Measurements from ENCODE around the gene ALG2.

ALG2 gene

DNA sequence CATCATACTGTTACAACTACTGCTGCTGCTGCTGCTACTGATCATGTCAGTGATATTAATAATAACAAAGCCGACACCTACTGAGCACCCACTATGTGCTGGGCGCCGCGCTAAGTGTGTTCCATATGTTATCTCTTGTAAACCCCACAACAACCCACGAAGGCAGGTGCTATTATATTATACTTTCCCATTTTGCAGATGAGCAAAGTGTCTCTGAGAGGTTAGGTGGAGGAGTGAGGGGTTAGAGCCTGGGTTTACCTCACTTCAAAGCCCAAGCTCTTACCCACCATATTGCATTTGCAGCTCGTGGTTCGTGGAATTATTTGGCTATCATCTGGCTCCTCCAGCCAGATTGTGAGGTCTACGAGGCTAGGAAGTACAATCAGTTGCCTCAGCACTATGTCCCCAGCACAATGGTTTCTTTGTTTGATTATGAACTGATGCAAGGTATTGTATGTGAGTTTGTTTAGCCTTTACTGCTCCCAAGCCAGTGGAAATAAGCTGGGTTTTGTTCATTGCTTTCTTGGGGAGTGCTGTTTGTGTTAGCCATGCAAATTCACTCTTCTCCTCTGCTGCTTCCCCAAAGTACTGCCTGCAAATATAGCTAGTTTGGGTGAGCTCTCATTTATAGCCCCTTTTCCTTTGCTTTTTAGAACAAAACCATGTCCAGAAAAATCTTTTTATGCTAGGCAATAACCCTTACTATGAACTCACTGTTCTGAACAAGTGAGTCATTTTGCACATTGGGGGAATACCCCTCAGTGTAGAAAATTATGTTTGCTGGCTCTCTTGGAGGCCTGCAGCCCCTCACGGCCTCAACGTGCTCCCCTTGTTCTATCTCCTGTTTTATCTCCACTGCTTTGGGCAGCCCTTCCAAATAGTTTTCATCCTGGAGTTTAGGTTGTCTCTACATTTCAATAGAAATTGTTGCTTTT, 47.9 kb downstream of the ALG2 start:
- Histone ChIP-seq H3K4me3 (ENCODE audit: low read length) (no peak overlapping the region), H3K27ac (ENCODE audit: low read depth, low read length) (no peak overlapping the region)

GRCh38 chr9:99172124-99173091, 49.3 kb downstream of the ALG2 start:
- Histone ChIP-seq H3K4me3 (ENCODE audit: low read length) (no peak overlapping the region), H4K5ac (ENCODE audit: low read length) (no peak overlapping the region), H3K27ac (ENCODE audit: low read depth, low read length) (no peak overlapping the region), H3K23ac (ENCODE audit: low read length) (no peak overlapping the region), H3K9ac (ENCODE audit: low read length) (no peak overlapping the region), H3K4me1 (ENCODE audit: control insufficient read depth, low read depth, low read length) (peaks cover 7% of the 10 kb centered on the region), H3K4ac (ENCODE audit: low read depth, low read length) (no peak overlapping the region), H3K4me2 (ENCODE audit: low read length) (no peak overlapping the region), H2BK15ac (replicated peaks; ENCODE audit: low read depth) (no peak overlapping the region), H3K36me3 (ENCODE audit: control insufficient read depth, insufficient read depth, low read length) (no peaks in the 10 kb centered on the region), H4K8ac (ENCODE audit: low read depth, low read length) (no peak overlapping the region), H3K18ac (ENCODE audit: low read length) (no peak overlapping the region), H3K79me2 (ENCODE audit: control insufficient read depth, insufficient read depth, low read length) (no peaks in the 10 kb centered on the region), H2AK5ac (ENCODE audit: low read length) (no peak overlapping the region), H3K27me3 (ENCODE audit: insufficient read depth, low read length, poor library complexity) (no peaks in the 10 kb centered on the region), H3K56ac (ENCODE audit: low read length) (no peak overlapping the region), H2BK5ac (ENCODE audit: low read length) (no peak overlapping the region), H3K79me1 (ENCODE audit: low read length) (no peaks in the 10 kb centered on the region), H2BK120ac (ENCODE audit: low read depth, low read length) (no peak overlapping the region)
- DNase-seq, result no peak
- WGBS (ENCODE audit: extremely low coverage, insufficient coverage, low lambda C conversion rate), result no CpG with 5 or more reads among the region's 10 CpGs

More for the DNA sequence above, 47.9 kb downstream of the ALG2 start:
- Histone ChIP-seq H2BK15ac (replicated peaks; ENCODE audit: low read depth) (no peak overlapping the region), H3K79me1 (ENCODE audit: low read length) (no peaks in the 10 kb centered on the region), H3K56ac (ENCODE audit: low read length) (no peak overlapping the region), H4K8ac (ENCODE audit: low read depth, low read length) (no peak overlapping the region), H3K4ac (ENCODE audit: low read depth, low read length) (no peak overlapping the region), H3K23ac (ENCODE audit: low read length) (no peak overlapping the region), H2AK5ac (ENCODE audit: low read length) (no peak overlapping the region), H3K4me1 (ENCODE audit: control insufficient read depth, low read depth, low read length) (peaks cover 7% of the 10 kb centered on the region), H3K27me3 (ENCODE audit: insufficient read depth, low read length, poor library complexity) (no peaks in the 10 kb centered on the region), H3K4me2 (ENCODE audit: low read length) (no peak overlapping the region), H3K36me3 (ENCODE audit: control insufficient read depth, insufficient read depth, low read length) (no peaks in the 10 kb centered on the region), H2BK5ac (ENCODE audit: low read length) (no peak overlapping the region), H4K5ac (ENCODE audit: low read length) (no peak overlapping the region), H3K9ac (ENCODE audit: low read length) (no peak overlapping the region), H3K79me2 (ENCODE audit: control insufficient read depth, insufficient read depth, low read length) (no peaks in the 10 kb centered on the region), H3K18ac (ENCODE audit: low read length) (no peak overlapping the region), H2BK120ac (ENCODE audit: low read depth, low read length) (no peak overlapping the region)
- DNase-seq, result no peak
- no CpG with 5 or more reads among the region's 10 CpGs for WGBS (ENCODE audit: extremely low coverage, insufficient coverage, low lambda C conversion rate)

GRCh38 chr9:99171225-99172123, 50.3 kb downstream of the ALG2 start:
- no peak overlapping the region for H3K9ac ChIP-seq (ENCODE audit: low read length)
- no peak overlapping the region for H3K23ac ChIP-seq (ENCODE audit: low read length)
- H2AK5ac ChIP-seq (ENCODE audit: low read length), result no peak overlapping the region
- no peak overlapping the region for H2BK15ac ChIP-seq (replicated peaks; ENCODE audit: low read depth)
- no peak overlapping the region for H3K4me3 ChIP-seq (ENCODE audit: low read length)
- no peak for DNase-seq
- H3K4ac ChIP-seq (ENCODE audit: low read depth, low read length), result no peak overlapping the region
- H4K5ac ChIP-seq (ENCODE audit: low read length), result no peak overlapping the region
- no peak overlapping the region for H3K27ac ChIP-seq (ENCODE audit: low read depth, low read length)
- H4K8ac ChIP-seq (ENCODE audit: low read depth, low read length), result no peak overlapping the region
- H3K4me1 ChIP-seq (ENCODE audit: control insufficient read depth, low read depth, low read length), result peaks cover 7% of the 10 kb centered on the region
- H3K56ac ChIP-seq (ENCODE audit: low read length), result peak overlapping the region; percentile 7
- H3K27me3 ChIP-seq (ENCODE audit: insufficient read depth, low read length, poor library complexity), result no peaks in the 10 kb centered on the region
- no CpG with 5 or more reads among the region's 15 CpGs for WGBS (ENCODE audit: extremely low coverage, insufficient coverage, low lambda C conversion rate)
- H3K36me3 ChIP-seq (ENCODE audit: control insufficient read depth, insufficient read depth, low read length), result no peaks in the 10 kb centered on the region
- no peak overlapping the region for H2BK120ac ChIP-seq (ENCODE audit: low read depth, low read length)
- no peaks in the 10 kb centered on the region for H3K79me2 ChIP-seq (ENCODE audit: control insufficient read depth, insufficient read depth, low read length)
- H3K79me1 ChIP-seq (ENCODE audit: low read length), result no peaks in the 10 kb centered on the region
- no peak overlapping the region for H3K4me2 ChIP-seq (ENCODE audit: low read length)
- no peak overlapping the region for H3K18ac ChIP-seq (ENCODE audit: low read length)
- no peak overlapping the region for H2BK5ac ChIP-seq (ENCODE audit: low read length)

- no peak overlapping the region for H4K8ac ChIP-seq (ENCODE audit: low read depth, low read length)
- WGBS (ENCODE audit: extremely low coverage, insufficient coverage, low lambda C conversion rate), result no CpG with 5 or more reads among the region's 10 CpGs
- no peak overlapping the region for H2BK15ac ChIP-seq (replicated peaks; ENCODE audit: low read depth)
- no peak overlapping the region for H2BK5ac ChIP-seq (ENCODE audit: low read length)
- H3K23ac ChIP-seq (ENCODE audit: low read length), result no peak overlapping the region
- peak overlapping the region; percentile 39 for H3K27ac ChIP-seq (ENCODE audit: low read depth, low read length)
- no peak overlapping the region for H4K5ac ChIP-seq (ENCODE audit: low read length)
- peak overlapping the region; percentile 47 for H3K56ac ChIP-seq (ENCODE audit: low read length)
- no peak overlapping the region for H3K4me3 ChIP-seq (ENCODE audit: low read length)
- no peak overlapping the region for H2AK5ac ChIP-seq (ENCODE audit: low read length)
- no peaks in the 10 kb centered on the region for H3K27me3 ChIP-seq (ENCODE audit: insufficient read depth, low read length, poor library complexity)
- H3K9ac ChIP-seq (ENCODE audit: low read length), result no peak overlapping the region
- H3K4ac ChIP-seq (ENCODE audit: low read depth, low read length), result no peak overlapping the region
- no peaks in the 10 kb centered on the region for H3K79me2 ChIP-seq (ENCODE audit: control insufficient read depth, insufficient read depth, low read length)
- H3K79me1 ChIP-seq (ENCODE audit: low read length), result no peaks in the 10 kb centered on the region
- peak; percentile 71 for DNase-seq
- H3K4me1 ChIP-seq (ENCODE audit: control insufficient read depth, low read depth, low read length), result peaks cover 7% of the 10 kb centered on the region
- H2BK120ac ChIP-seq (ENCODE audit: low read depth, low read length), result no peak overlapping the region
- H3K4me2 ChIP-seq (ENCODE audit: low read length), result no peak overlapping the region
- H3K36me3 ChIP-seq (ENCODE audit: control insufficient read depth, insufficient read depth, low read length), result no peaks in the 10 kb centered on the region
- no peak overlapping the region for H3K18ac ChIP-seq (ENCODE audit: low read length)
Measured at GRCh38 chr9:99169982-99170761, 51.6 kb downstream of the ALG2 start.

DNA sequence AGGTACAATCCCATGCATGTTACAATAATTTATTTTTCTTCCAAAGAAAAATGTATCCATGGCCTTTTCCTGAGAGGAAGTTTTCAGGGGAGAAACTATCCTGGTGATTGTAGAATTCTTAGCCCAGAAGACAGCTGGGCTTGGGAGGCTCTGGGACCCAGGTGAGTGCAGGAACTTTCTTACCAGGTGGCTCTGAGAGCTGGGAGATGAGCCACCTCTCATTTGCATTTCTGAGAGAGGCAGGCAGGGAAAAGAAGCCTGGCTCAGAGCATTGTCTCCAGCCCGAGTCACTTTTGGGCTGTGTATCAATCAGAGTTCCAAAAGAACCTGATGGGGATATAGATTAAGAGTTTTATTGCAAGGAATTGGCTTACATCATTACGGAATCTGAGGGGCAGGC, 52.7 kb downstream of the ALG2 start:
- Histone ChIP-seq H3K56ac (ENCODE audit: low read length) (peak overlapping the region; percentile 34), H2AK5ac (ENCODE audit: low read length) (no peak overlapping the region), H3K9ac (ENCODE audit: low read length) (no peak overlapping the region), H3K79me1 (ENCODE audit: low read length) (no peaks in the 10 kb centered on the region), H3K27me3 (ENCODE audit: insufficient read depth, low read length, poor library complexity) (no peaks in the 10 kb centered on the region), H3K18ac (ENCODE audit: low read length) (no peak overlapping the region), H3K4ac (ENCODE audit: low read depth, low read length) (no peak overlapping the region), H3K79me2 (ENCODE audit: control insufficient read depth, insufficient read depth, low read length) (no peaks in the 10 kb centered on the region), H4K8ac (ENCODE audit: low read depth, low read length) (no peak overlapping the region), H2BK15ac (replicated peaks; ENCODE audit: low read depth) (no peak overlapping the region), H3K4me1 (ENCODE audit: control insufficient read depth, low read depth, low read length) (peaks cover 7% of the 10 kb centered on the region), H3K27ac (ENCODE audit: low read depth, low read length) (no peak overlapping the region), H2BK120ac (ENCODE audit: low read depth, low read length) (no peak overlapping the region), H3K4me3 (ENCODE audit: low read length) (no peak overlapping the region), H2BK5ac (ENCODE audit: low read length) (no peak overlapping the region), H3K36me3 (ENCODE audit: control insufficient read depth, insufficient read depth, low read length) (no peaks in the 10 kb centered on the region), H3K4me2 (ENCODE audit: low read length) (no peak overlapping the region), H4K5ac (ENCODE audit: low read length) (no peak overlapping the region), H3K23ac (ENCODE audit: low read length) (no peak overlapping the region)
- no peak for DNase-seq
- WGBS (ENCODE audit: extremely low coverage, insufficient coverage, low lambda C conversion rate), result no CpG with 5 or more reads among the region's 2 CpGs

Measured in mesendoderm (in vitro differentiated cells).